Body of pancreas (tissue), 4 donors: ENCODE results near the gene RBM19.

Experiments
- POLR2A ChIP-seq, 3 donors: fragments of 450-650 bp; IDR thresholded peaks; one replicate each; pipeline ENCODE4 v1.6.1; 2016; ENCODE audit warnings: antibody characterized with exemption in 3 of 3, mild to moderate bottlenecking in 2 of 3
- TF ChIP-seq, protein P1 (sequence below), 7 experiments: fragments of 450-650 bp in 4 of 7; fragments of 200-600 bp in 3 of 7; sonication (generic) in 3 of 7; IDR thresholded peaks; one replicate each; pipeline ENCODE4 v1.5.1; 2016 to 2019; ENCODE audit warnings: antibody characterized with exemption in 7 of 7

DNA sequence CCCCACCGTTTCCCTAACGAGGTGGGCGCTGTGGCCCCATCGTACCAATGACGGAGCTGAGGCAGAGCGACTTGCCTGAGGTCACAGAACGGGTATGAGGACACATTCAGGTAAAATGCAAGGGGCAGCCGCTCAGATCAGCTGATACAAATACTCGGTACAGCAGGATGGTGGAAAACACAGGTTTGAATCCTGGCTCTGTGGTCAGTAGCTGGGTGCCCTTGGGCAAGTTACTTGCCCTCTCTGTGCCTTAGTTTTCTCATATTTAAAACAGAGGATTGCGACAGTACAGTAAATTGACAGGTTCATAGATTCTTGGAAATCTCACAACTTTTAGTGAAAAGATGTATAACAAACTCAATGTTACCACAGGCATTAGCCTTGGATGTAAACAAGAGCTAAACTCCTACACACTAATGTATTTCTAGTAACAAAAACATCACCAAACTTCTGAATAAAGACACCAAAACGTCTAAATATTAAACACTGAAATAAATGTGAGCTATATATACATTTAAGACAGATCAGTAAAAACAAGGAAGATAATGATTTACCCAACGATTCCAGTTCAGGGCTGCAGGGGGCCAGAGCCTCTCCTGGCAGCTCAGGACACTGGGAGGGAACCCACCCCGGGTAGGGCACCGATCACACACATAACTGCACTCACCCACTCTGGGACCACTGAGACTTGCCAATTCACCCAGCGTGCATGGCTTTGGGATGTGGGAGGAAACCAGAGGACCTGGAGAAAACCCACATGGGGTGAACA, 128.4 kb downstream of the RBM19 start:
- TF ChIP-seq, protein P1, sequence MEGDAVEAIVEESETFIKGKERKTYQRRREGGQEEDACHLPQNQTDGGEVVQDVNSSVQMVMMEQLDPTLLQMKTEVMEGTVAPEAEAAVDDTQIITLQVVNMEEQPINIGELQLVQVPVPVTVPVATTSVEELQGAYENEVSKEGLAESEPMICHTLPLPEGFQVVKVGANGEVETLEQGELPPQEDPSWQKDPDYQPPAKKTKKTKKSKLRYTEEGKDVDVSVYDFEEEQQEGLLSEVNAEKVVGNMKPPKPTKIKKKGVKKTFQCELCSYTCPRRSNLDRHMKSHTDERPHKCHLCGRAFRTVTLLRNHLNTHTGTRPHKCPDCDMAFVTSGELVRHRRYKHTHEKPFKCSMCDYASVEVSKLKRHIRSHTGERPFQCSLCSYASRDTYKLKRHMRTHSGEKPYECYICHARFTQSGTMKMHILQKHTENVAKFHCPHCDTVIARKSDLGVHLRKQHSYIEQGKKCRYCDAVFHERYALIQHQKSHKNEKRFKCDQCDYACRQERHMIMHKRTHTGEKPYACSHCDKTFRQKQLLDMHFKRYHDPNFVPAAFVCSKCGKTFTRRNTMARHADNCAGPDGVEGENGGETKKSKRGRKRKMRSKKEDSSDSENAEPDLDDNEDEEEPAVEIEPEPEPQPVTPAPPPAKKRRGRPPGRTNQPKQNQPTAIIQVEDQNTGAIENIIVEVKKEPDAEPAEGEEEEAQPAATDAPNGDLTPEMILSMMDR (IDR thresholded peaks at IDR 0.05), result no peak
- TF ChIP-seq POLR2A (IDR thresholded peaks at IDR 0.05), result no peak
